Keratinocyte (primary cell): ENCODE results near the gene YBX1. TPM values are rescaled to one million over a fixed set of nuclear protein-coding genes. Genes with fewer than 3 reads are reported as not detected.

Experiments used
- DNase-seq: peaks from one replicate; pipeline ENCODE4 v3.0.0-alpha.2; 2011; ENCODE audit warnings: low read depth, missing footprints, low spot score
- FAIRE-seq: peaks from 2 replicates; lab custom pipeline; 2011; peaks lifted over from hg19 to GRCh38; lab: Jason Lieb, UNC
- H2AFZ ChIP-seq: 2 replicates; pipeline ENCODE4 v1.6.0; 2012; ENCODE audit warnings: low read length, control low read depth, inconsistent platforms; ENCODE audit not compliant: control insufficient read depth
- H3K27ac ChIP-seq: 2 replicates; pipeline ENCODE4 v1.5.1; 2011; ENCODE audit warnings: low read length; ENCODE audit not compliant: control insufficient read depth, insufficient read depth
- H3K27me3 ChIP-seq: 3 replicates; pipeline ENCODE4 v1.6.0; 2011; ENCODE audit warnings: low read length; ENCODE audit not compliant: control insufficient read depth, insufficient read depth; ENCODE audit errors: extremely low read depth
- H3K36me3 ChIP-seq, 2 experiments: 2 replicates in 1 of 2; 3 replicates in 1 of 2; pipeline ENCODE4 v1.5.1; 2011; ENCODE audit warnings: low read length in 2 of 2, mild to moderate bottlenecking in 1 of 2; ENCODE audit not compliant: control insufficient read depth in 2 of 2, insufficient read depth in 2 of 2; ENCODE audit errors: extremely low read depth in 1 of 2
- H3K4me1 ChIP-seq: 3 replicates; pipeline ENCODE4 v1.5.1; 2011; ENCODE audit warnings: low read length; ENCODE audit not compliant: control insufficient read depth, insufficient read depth; ENCODE audit errors: extremely low read depth
- H3K4me2 ChIP-seq: 3 replicates; pipeline ENCODE4 v1.6.0; 2011; ENCODE audit warnings: low read depth, low read length; ENCODE audit not compliant: control insufficient read depth, insufficient read depth; ENCODE audit errors: extremely low read depth
- H3K4me3 ChIP-seq, 3 experiments: fragments of 200-600 bp in 1 of 3; sonication (generic) in 1 of 3; 2 replicates in 2 of 3; 3 replicates in 1 of 3; pipeline ENCODE4 v1.5.1; 2011 to 2016; ENCODE audit warnings: low read length in 3 of 3, mild to moderate bottlenecking in 3 of 3, control low read depth in 2 of 3, inconsistent platforms in 1 of 3, low read depth in 1 of 3, mixed read lengths in 1 of 3, mixed run types in 1 of 3, moderate library complexity in 1 of 3; ENCODE audit not compliant: control insufficient read depth in 2 of 3, insufficient read depth in 2 of 3; ENCODE audit errors: extremely low read depth in 1 of 3
- H3K79me2 ChIP-seq: 2 replicates; pipeline ENCODE4 v1.6.0; 2012; ENCODE audit warnings: low read length; ENCODE audit not compliant: control insufficient read depth, insufficient read depth
- H3K9ac ChIP-seq: 3 replicates; pipeline ENCODE4 v1.6.0; 2011; ENCODE audit warnings: low read length; ENCODE audit not compliant: control insufficient read depth, insufficient read depth; ENCODE audit errors: extremely low read depth
- H3K9me1 ChIP-seq: 3 replicates; pipeline ENCODE4 v1.6.0; 2011; ENCODE audit warnings: low read length; ENCODE audit not compliant: control insufficient read depth, insufficient read depth; ENCODE audit errors: extremely low read depth
- H3K9me3 ChIP-seq: 2 replicates; pipeline ENCODE4 v1.5.1; 2012; ENCODE audit warnings: low read depth, low read length; ENCODE audit not compliant: control insufficient read depth
- H4K20me1 ChIP-seq: 3 replicates; pipeline ENCODE4 v1.6.0; 2011; ENCODE audit warnings: low read length; ENCODE audit not compliant: control insufficient read depth, insufficient read depth; ENCODE audit errors: extremely low read depth
- CTCF ChIP-seq, 3 experiments: IDR thresholded peaks in 1 of 3; conservative IDR thresholded peaks in 1 of 3; optimal IDR thresholded peaks in 1 of 3; 2 replicates in 2 of 3; 3 replicates in 1 of 3; pipeline versions ENCODE3 to v1.5.1; 2011; ENCODE audit warnings: low read length in 3 of 3, mild to moderate bottlenecking in 3 of 3, moderate library complexity in 2 of 3, control low read depth in 1 of 3, inconsistent platforms in 1 of 3; ENCODE audit not compliant: insufficient read depth in 2 of 3; ENCODE audit errors: extremely low read depth in 1 of 3
- EZH2 ChIP-seq: IDR thresholded peaks from one replicate; pipeline ENCODE4 v1.6.1; 2012; ENCODE audit warnings: inconsistent platforms, mild to moderate bottlenecking, low read length, moderate library complexity
- dilution Hi-C: fragments of 300-500 bp; cut with MboI; formaldehyde crosslinking; loops from one replicate; pipeline ENCODE4 v1.7.0; 2020; ENCODE audit warnings: low sequenced_read_pairs; ENCODE audit not compliant: extremely low pct_ligation_motif_present
- polyA plus RNA-seq, 5 experiments: library from polyadenylated mRNA; depleted of rRNA in 3 of 5; stranded (reverse) in 3 of 5; stranded (forward) in 1 of 5; unstranded in 1 of 5; fragments of >200 nt; gene quantifications; 1 replicate in 1 of 5; 2 replicates in 3 of 5; 3 replicates in 1 of 5; pipeline versions ENCODE4 v1.2.1 to v1.2.3, GENCODE V29; 2011 to 2012; ENCODE audit warnings: missing spikeins in 2 of 5, low read depth in 1 of 5, low replicate concordance in 1 of 5

The YBX1 gene
- polyA plus RNA-seq, 1 donor (not counting 4 experiments of a cell fraction or from before 2014, with no cell fraction given) = 1,066 TPM

- no peak overlapping the region for H3K9ac ChIP-seq
- no peak overlapping the region for H2AFZ ChIP-seq
- H3K4me2 ChIP-seq = no peak overlapping the region
- no peak overlapping the region for H3K27ac ChIP-seq
- no peak overlapping the region for H3K4me3 ChIP-seq
- H3K4me1 ChIP-seq = peaks cover 23% of the 10 kb centered on the region
- dilution Hi-C loops = no loop called here
- H4K20me1 ChIP-seq = no peaks in the 10 kb centered on the region
- no peaks in the 10 kb centered on the region for H3K79me2 ChIP-seq
- TF ChIP-seq CTCF (optimal IDR thresholded peaks at IDR 0.05 in 1 of 3, IDR thresholded peaks at IDR 0.05 in 1 of 3, conservative IDR thresholded peaks at IDR 0.05 in 1 of 3; ENCODE audit: extremely low read depth in 1 of 3, insufficient read depth in 2 of 3, low read length in 3 of 3) (no peak), EZH2 (no peak)
- FAIRE-seq (no peak), DNase-seq (no peak)
- H3K9me1 ChIP-seq = peaks cover 2% of the 10 kb centered on the region
- H3K9me3 ChIP-seq = no peaks in the 10 kb centered on the region
- H3K36me3 ChIP-seq = peaks cover 5 to 16% of the 10 kb centered on the region in 2 experiments
- H3K27me3 ChIP-seq = no peaks in the 10 kb centered on the region
Observed at GRCh38 chr1:42744148-42744413, 61.9 kb downstream of the YBX1 start.

GRCh38 chr1:42745851-42746250 lies 63.6 kb downstream of the YBX1 start:
- FAIRE-seq (no peak), DNase-seq (no peak)
- no peak overlapping the region for H3K4me3 ChIP-seq
- H3K9me3 ChIP-seq = no peaks in the 10 kb centered on the region
- no peaks in the 10 kb centered on the region for H3K79me2 ChIP-seq
- H3K9ac ChIP-seq = no peak overlapping the region
- TF ChIP-seq EZH2 (no peak), CTCF (optimal IDR thresholded peaks at IDR 0.05 in 1 of 3, IDR thresholded peaks at IDR 0.05 in 1 of 3, conservative IDR thresholded peaks at IDR 0.05 in 1 of 3; ENCODE audit: extremely low read depth in 1 of 3, insufficient read depth in 2 of 3, low read length in 3 of 3) (no peak)
- dilution Hi-C loops = no loop called here
- no peak overlapping the region for H3K27ac ChIP-seq
- H2AFZ ChIP-seq = no peak overlapping the region
- peaks cover 23% of the 10 kb centered on the region for H3K4me1 ChIP-seq
- H3K27me3 ChIP-seq = no peaks in the 10 kb centered on the region
- no peak overlapping the region for H3K4me2 ChIP-seq
- H3K9me1 ChIP-seq = peaks cover 2% of the 10 kb centered on the region
- H3K36me3 ChIP-seq = peaks cover 9 to 20% of the 10 kb centered on the region in 2 experiments
- H4K20me1 ChIP-seq = no peaks in the 10 kb centered on the region
